H1 (cell line): ENCODE measurements around the gene PMM1.

Experiments
- CTCF ChIP-seq, 3 experiments: IDR thresholded peaks; 1 replicate in 2 of 3; 2 replicates in 1 of 3; pipeline versions ENCODE4 v1.5.1 to v1.6.1; 2011; ENCODE audit warnings: low read length in 3 of 3, mild to moderate bottlenecking in 3 of 3, inconsistent platforms in 2 of 3, low read depth in 1 of 3, moderate library complexity in 1 of 3; ENCODE audit not compliant: insufficient read depth in 1 of 3; ENCODE audit errors: control extremely low read depth in 1 of 3
- EGR1 ChIP-seq: IDR thresholded peaks from 2 replicates; pipeline ENCODE4 v1.6.1; 2011; ENCODE audit warnings: low read depth, low read length, borderline replicate concordance
- EP300 ChIP-seq, 2 experiments: IDR thresholded peaks; 1 replicate in 1 of 2; 2 replicates in 1 of 2; pipeline ENCODE4 v1.6.1; 2011 to 2012; ENCODE audit warnings: low read depth in 2 of 2, low read length in 2 of 2, mild to moderate bottlenecking in 2 of 2, borderline replicate concordance in 1 of 2, inconsistent platforms in 1 of 2, moderate library complexity in 1 of 2
- TAF1 ChIP-seq: IDR thresholded peaks from 2 replicates; pipeline ENCODE4 v1.6.1; 2011; ENCODE audit warnings: mild to moderate bottlenecking, low read depth, low read length
- ZNF274 ChIP-seq: IDR thresholded peaks from 2 replicates; pipeline ENCODE4 v1.7.0; 2012; ENCODE audit warnings: low read length, borderline replicate concordance; ENCODE audit errors: extremely low read depth

GRCh38 chr22:41537203-41537602, 52.4 kb downstream of the PMM1 start:
- TF ChIP-seq TAF1 (no peak), EGR1 (no peak), CTCF (IDR thresholded peaks at IDR 0.05; ENCODE audit: control extremely low read depth in 1 of 3, insufficient read depth in 1 of 3, low read depth in 1 of 3, low read length in 3 of 3) (no peak), ZNF274 (no peak), EP300 (IDR thresholded peaks at IDR 0.05; ENCODE audit: borderline replicate concordance in 1 of 2, low read depth in 2 of 2, low read length in 2 of 2) (no peak)
